Superior temporal gyrus (tissue), 1 donor: ENCODE data around the gene HLA-A.
"Not testable (repeated sequence)": the region's sequence is repeated elsewhere in the genome, so short reads cannot be mapped to it uniquely, and the experiment has no call there.

Experiments used
- DNase-seq: peaks from one replicate; pipeline ENCODE4 v3.0.0-alpha.2; 2016; ENCODE audit errors: extremely low spot score

The HLA-A gene

DNA sequence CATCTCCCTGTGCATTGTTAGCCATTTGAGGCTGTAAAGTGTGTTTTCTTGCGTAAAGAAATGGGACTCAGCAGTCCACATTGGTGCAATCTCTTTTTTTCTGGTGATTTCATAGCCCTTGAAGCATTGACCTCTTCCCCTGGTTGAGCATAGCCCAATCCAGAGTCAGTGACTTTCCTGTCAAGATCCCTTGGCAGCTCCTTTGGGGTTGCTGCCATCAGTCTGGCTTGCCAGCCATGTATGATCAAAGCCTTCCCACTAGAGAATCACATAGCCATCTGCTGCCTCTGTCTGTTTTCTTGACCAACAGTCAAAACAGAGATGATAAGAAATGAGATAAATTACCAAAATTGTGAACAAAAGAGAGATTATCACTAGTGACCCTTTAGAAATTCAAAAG lies 19.6 kb downstream of the HLA-A start:
- no peak for DNase-seq

DNA sequence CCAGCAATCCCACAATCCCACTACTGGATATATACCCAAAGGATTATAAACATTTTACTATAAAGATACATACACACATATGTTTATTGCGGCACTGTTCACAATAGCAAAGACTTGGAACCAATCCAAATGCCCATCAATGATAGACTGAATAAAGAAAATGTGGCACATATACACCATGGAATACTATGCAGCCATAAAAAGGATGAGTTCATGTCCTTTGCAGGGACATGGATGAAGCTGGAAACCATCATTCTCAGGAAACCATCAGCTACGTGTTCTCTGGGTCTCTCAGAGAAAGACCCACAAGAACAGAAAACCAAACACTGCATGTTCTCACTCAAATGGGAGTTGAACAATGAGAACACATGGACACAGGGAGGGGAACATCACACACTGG lies 21.4 kb downstream of the HLA-A start:
- not testable (repeated sequence) for DNase-seq

DNA sequence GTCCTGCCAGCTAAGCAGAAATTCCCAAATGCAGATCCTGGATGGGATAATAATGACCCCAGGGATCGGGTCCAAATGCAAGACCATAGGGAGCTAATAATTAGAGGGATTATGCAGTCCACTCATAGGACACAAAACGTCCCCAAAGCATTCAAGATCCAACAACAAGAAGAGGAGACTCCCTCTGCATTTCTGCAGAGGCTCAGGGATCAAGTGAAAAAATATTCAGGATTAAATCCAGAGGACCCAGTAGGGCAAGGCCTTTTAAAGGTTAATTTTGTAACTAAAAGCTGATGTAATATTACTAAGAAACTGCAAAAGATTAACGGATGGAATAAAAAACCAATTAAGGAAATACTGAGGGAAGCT lies 22.2 kb downstream of the HLA-A start:
- DNase-seq: no peak

DNA sequence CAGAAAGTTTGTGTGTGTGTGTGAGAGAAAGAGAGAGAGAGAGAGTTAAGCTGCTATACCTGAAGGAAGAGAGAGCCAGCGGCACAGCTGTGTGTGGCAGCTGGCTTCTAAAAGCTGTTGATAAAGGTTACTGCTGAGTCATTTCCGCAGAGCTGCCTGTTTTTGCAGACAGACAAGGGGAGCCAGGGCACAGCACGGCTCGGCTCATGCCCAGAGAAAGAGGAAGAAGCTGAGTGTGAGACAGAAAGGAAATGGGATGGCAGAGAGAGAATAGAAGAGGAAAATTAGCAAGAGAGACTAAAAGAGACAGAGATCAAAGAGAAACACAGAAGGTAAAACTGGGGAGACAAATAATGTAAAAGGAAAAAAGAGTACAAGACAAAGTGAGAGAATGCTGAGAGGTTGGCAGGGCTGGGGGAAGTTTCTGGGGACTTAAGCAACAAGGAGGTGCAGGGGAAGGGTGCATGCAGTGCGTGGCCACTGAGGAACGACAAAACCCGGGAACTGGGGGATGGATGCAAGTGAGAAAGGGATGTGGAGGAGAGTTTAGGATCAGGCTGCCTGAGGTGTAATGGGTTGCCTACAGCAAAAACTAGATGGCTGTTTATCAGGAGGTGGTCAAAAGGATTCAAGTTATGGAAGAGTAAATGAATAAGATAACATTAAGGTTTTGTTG lies 22.7 kb downstream of the HLA-A start:
- peak; percentile 63 for DNase-seq

DNA sequence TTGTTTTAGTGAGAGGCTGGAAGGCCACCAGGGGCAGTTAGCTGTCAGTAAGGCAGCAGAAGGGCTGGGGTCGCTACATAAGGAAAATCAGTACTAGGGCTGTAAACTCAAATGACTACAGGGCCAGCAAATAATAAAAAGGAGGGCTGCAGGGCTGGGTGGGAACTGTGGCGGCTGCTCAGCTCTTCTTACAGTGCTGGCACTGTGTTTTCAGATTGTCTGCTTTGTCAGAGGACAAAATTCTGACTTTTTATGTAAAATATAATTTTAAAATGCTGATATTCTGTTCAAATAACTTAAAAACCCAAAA lies 23.2 kb downstream of the HLA-A start:
- no peak for DNase-seq

DNA sequence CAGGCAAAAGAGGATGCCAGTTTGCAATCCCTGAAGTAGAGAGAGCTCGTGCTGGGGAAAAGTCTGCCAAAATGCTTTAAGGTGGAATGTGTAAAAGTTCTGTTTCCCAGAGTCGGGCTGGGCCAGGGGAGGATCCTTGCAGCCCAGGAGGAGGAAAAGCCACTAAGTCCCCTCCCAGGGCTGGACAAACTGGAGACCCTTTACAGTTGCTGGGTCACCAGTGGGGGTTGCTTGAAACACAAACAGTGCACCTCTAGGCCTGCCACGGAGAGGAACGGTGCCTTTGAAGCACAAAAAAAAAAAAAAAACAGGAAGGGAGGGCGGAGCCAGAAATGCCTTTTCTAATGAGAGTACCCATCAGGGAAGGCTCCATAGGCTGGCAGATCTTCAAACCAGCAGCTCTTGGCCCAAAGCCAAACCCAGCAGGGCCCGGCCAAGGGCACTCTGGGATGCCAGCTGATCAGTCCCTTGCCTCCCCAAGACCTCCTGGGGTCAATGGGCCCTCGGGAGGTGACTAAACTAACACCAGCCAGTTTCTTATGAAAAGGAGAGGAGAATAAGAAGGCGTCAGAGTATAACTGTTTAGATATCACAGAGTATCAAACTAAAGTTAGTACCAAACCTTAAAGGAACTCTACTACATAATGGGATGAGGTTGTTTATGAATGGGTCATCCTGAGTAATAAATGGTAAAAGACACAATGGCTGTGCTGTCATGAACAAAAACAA lies 23.7 kb downstream of the HLA-A start:
- DNase-seq: peak; percentile 77

DNA sequence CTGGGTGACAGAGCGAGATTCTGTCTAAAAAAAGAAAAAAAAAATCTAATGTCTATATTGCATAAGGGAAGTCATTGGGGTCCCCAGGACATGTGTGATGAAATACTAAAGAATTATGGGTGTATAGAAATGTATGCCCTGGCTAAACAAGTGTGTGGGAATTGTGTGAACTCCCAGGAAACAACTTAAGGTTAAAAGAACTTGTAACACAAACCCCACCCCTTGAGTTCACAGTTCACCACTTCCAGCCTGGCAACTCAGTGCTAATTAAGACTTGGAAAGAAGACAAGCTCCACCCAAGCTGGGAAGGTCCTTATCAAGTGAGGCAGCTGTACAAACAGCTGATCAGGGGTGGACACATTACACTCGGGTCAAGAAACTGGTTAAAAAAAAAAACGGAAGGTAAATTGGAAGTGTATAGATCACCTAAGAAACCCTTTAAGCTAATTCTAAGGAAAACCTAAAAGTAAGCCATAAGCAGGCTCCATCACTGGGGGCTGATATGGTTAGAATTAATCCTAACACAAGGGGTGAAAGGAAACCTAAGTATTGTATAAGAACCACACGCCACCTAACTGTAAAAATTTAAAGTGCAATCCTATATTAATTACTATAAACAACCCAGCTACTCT lies 25.2 kb downstream of the HLA-A start:
- no peak for DNase-seq

DNA sequence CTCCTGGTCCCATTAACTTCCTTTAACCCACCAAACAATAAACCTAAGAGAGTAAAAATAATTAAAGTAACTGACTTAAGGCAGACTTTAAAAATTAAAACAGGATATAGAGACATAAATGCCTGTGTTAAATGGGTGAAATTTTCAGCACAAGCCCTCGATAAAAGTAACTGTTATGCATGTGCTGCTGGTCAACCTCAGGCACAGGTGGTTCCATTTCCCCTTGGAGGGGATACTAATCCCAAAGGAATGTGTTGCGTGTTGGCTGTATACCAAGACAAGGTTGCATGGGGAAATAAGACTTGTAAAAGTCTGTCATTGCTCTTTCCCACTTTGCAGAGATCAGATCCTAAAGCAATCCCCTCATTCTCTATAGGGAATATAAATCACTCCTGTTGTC lies 25.8 kb downstream of the HLA-A start:
- no peak for DNase-seq

DNA sequence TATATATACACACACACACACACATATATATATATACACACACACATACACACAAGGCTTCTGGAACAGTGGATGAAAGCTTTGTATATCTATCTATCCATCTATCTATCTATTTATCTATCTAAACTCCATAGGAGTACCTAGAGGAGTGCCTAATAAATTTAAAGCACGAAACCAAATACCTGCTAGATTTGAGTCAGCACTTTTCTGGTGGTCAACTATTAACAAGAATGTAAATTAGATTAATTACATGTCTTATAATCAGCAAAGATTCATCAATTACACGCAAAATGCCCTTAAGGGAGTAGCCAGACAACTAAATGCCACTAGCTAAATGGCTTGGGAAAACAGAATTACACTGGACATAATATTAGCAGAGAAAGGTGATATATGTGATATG lies 26.6 kb downstream of the HLA-A start:
- DNase-seq: no peak

DNA sequence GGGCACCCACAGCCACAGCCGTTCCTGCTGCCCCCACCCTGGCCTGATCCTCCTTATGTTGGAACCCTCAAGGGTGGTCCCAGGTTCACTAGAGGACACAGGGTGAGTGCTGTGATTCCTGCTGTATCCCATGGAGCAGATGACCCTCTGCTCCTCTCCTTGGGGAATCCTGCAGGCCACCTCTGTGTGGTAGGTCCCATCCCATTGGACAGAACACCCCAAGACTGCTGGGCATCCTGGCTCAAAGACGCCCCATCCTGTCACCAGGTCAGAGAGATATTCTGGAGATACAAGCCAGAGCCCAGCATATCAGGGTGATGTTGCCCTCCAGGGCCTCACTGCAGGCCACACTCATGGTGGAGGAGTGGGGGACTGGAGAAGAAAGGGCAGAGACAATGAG lies 28.4 kb downstream of the HLA-A start:
- DNase-seq: no peak

DNA sequence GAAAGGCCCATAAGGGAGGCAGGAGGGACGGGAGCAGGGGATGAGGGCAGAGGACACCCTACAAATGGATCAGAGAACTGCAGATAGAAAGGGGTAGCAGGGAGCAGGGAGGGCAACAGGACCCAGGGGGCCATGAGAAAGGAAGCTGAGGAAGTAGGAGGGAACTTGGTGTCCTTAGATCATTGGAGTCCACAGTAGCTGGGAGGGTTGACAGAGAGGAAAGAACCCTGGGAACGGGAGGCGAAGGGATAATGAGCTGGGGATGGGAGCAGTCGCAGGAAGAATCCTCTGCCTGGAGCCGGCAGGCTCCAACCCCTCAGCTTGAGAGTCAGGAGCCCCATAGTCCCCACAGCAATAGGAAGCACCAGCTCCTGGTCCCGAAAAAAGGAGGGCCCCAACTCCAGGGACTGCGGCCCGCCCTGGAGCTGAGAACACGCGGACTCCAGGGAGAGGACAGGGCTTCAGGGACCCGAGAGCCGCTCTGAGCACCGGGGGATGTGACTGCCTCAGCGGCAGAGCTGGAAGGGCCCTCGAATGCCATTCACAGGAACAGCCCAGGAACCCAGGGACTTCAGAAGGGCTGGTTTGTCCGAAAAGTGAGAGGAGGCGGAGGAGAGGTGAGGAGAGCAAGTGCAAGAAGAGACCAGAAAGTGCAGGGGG lies 32.7 kb downstream of the HLA-A start:
- no peak for DNase-seq

DNA sequence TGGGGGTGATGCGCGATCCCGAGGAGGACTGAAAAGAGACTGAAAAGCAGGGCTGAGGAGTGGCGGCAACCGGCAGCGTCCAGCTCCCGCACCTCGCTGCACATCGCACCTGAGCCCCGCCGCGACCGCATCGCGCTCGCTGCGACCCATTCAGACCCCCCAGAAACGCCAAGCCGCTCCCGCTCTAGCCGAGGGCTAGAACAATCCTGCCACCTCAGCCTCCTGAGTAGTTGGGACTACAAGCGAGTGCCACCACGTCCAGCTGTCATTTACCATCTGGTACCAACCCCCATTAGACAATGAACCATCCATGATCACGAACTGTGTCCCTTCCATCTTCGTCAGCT lies 33.2 kb downstream of the HLA-A start:
- DNase-seq: no peak

DNA sequence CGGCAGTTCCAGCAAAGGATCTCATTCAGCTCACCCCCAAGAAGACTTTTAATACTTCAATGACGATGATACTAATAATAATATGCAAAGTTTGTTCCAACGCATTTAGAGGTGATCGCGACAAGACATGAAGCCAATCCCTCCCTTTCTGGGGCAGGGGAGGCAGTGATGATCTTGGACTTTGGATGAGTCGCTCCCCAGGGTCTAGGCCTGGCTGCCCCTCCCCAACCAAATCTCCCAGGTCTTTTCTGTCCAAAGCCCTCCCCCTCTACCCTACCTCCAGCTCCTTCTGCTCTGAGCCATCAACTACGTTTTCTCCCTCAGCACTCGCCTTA lies 33.9 kb downstream of the HLA-A start:
- no peak for DNase-seq

DNA sequence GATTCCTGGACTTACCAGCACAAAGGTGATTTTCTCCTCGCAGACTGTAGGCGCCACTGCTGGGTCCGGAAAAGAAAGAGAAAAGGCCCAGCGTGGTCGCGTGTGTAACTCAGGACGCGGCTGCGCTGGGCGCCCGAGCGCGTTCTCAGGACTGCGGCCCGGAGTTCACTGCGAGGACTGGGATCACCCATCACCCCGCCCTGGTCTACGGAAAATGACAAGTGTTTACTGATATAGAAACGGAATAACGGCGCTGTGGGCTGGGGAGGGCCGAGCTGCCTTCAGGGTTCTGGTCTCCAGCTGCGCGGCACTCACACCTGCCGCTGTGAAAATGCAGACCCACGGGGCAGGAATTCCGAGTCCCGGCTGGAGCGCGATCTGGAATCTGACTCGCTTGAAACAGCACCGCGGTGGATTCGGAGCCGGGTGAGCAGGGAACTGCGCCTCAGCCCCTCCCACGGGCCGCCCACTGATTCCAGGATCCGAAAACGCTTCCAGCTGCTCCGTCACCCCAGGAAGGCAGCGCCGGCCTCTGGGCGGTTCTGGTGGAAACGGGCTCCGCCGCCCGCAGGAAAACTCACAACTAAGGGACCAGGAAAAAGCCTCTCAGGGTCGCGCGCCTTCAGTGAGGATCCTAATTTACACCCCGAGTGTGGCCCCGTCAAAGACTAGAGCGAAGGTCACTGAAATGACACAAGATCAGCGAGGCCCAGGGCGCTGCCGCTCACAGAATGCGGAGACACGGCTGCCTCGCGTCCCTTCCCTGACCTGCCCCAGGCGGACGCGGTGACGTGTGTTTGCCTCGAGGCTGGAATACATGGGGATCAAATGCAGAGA lies 34.5 kb downstream of the HLA-A start:
- DNase-seq: peak; percentile 46

DNA sequence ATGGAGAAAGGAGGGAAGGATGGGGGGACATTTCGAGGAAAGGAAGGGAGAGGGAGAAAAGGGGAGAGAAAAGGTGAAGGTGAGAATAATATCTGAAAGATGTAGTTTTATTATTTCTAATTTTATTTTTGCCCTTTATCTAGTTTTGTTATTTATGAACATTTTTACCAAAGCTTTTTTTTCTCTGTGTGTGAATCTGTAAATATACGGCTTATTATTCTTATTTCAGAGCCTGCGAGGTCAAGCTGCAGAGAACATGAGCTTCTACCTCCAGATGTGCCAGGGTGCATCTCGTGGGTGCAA lies 35.0 kb downstream of the HLA-A start:
- no peak for DNase-seq

DNA sequence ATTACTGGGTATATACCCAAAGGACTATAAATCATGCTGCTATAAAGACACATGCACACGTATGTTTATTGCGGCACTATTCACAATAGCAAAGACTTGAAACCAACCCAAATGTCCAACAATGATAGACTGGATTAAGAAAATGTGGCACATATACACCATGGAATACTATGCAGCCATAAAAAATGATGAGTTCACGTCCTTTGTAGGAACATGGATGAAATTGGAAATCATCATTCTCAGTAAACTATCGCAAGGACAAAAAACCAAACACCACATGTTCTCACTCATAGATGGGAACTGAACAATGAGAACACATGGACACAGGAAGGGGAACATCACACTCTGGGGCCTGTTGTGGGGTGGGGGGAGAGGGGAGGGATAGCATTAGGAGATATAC lies 37.7 kb downstream of the HLA-A start:
- not testable (repeated sequence) for DNase-seq

DNA sequence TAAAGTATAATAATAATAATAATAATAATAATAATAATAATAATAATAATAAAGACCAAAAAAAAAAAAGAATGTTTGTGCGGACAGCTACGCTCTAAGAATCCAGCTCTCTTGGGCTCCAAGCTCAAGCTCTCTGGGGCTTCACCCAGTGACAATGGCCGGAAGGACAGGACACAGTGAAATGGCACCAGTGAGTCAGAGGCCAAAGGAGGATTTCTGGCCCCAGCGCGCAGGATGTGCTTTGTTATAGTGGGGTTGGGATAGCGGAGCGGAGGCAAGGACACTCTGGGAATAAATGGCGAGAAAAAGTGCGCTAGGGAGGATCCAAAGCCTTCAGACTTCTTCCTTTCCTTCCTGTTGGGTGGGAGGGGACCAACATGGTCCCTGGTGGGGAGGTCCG lies 38.2 kb downstream of the HLA-A start:
- DNase-seq: no peak

DNA sequence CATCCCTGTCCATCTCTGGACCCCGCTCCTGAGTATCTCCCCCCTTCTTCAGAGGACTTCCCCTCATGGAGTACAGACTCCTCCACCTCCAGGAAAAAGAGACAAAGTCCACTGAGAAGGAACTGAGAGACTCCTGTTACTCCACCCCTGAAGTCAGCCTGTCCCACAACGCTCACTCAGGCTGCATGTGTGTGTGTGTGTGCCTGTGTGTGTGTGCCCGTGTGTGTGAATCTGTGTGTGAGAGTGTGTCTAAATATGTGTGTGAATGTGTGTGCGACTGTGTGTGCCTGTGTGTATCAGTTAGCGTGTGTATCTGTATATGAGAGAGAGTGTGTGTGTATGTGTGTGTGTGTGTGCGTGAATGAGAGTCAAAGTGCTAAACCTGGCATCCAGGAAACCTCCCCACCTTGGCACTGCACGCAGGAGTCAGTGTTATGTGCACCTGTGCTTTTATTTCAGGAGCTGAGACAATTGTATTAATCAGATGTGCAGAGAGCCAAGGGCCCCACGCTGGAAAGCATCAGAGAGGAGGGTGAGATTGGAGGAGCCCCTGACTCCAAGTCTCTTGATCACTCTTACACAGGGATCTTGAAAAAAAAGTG lies 39.0 kb downstream of the HLA-A start:
- no peak for DNase-seq

DNA sequence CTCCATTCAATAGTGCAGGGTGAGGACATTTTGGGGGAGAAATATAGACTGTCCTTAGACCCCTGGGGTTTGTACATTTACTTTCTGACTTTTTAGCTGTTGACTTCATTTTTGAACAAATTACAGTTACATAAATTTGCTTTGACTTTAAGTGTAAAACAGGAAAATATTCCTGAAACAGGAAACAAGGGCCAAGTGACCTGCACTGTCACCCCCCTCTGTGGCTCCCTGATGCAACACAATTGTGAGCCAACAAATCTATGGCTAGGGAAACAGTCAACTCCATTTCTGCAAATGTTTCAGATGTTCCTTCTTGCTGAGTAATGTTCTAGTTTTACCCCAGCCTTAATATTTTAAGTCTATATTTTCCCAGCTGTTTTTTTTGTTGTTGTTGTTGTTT lies 39.8 kb downstream of the HLA-A start:
- no peak for DNase-seq

DNA sequence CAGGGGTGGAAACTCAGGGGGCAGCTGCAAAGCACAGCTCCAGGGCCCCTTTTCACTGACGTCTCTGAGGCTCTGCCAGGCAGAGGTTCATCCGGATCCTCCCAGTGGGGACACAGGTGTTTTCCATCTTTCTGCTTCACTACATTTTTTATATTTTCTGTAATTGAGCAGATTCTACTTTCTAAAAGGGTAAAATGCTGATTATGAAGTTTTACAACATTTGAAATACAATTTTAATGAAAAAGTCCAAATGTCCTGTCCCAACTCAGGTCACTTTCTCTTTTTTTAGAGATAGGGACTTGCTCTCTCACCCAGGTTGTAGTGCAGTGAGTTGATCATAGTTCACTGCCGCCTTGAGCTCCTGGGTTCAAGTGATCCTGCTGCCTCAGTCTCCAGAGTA lies 41.9 kb downstream of the HLA-A start:
- no peak for DNase-seq

DNA sequence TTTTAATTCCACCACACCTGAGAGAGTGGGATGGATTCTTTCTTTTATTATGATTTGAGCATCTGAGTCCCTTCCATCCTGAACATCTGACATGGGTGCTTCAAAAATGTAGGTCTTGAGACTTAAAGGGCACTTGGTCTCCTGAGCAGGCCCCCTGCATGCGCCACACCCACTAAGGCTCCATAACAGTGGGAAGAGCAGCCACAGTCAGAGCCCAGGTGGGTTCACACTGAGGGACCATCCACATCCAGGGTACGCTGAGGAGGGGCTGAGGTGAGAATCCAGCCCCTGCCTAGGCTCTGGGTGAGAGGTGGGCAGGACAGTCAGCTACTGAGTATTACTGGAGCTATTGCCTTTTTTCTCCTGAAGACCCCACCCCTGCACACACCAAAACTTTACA lies 42.7 kb downstream of the HLA-A start:
- DNase-seq: no peak

DNA sequence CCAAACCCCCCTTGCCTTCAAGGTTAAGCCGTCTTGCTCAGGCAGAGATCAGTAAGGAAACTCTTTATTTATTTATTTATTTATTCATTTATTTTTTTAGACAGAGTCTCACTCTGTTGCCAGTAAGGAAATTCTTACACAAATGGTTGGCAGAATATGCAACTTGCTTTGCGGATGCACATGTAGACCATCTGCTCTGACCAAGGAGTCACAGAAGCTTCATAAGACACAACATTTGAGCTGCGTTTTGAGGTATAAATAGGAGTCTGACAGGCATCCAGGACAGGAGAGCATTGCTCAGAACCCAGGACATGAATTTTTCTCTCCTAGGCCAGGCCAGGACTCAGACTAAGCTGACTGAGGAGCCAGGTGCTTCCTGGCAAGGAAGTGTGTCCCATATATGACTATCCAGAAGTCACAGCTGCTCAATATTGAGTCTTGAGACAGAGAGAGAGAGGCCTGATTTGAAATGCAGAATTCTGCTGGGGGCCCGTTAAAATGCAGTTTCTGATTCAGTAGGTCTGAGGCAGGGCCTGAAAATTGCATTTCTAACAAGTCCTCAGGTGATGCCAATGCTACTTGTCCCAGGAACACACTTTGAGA lies 43.9 kb downstream of the HLA-A start:
- DNase-seq: no peak
